NB4 (cell line): ENCODE data around the gene LRPPRC.

Experiments used
- DNase-seq: peaks from one replicate; pipeline ENCODE4 v3.0.0; 2010; ENCODE audit warnings: low read depth
- H3K4me3 ChIP-seq: one replicate; pipeline ENCODE4 v1.5.1; 2011; ENCODE audit warnings: mild to moderate bottlenecking, low read depth, low read length, moderate library complexity
- CTCF ChIP-seq: IDR thresholded peaks from one replicate; pipeline ENCODE4 v1.5.1; 2012; ENCODE audit warnings: low read depth, low read length
- MYC ChIP-seq: IDR thresholded peaks from 2 replicates; pipeline ENCODE4 v1.6.1; 2011; ENCODE audit warnings: low read depth, low read length
- POLR2A ChIP-seq: IDR thresholded peaks from 2 replicates; pipeline ENCODE4 v1.6.1; 2011; ENCODE audit warnings: mild to moderate bottlenecking; ENCODE audit not compliant: insufficient read length; ENCODE audit errors: extremely low read depth
- TF ChIP-seq, protein P1 (sequence below): IDR thresholded peaks from 2 replicates; pipeline ENCODE4 v1.6.1; 2011; ENCODE audit warnings: low read depth, low read length

The LRPPRC gene

GRCh38 chr2:44009136-44009735, 13.4 kb upstream of the LRPPRC start:
- DNase-seq, result no peak
- no peak overlapping the region for H3K4me3 ChIP-seq
- TF ChIP-seq CTCF (no peak), MYC (no peak), POLR2A (no peak)
- TF ChIP-seq, protein P1, sequence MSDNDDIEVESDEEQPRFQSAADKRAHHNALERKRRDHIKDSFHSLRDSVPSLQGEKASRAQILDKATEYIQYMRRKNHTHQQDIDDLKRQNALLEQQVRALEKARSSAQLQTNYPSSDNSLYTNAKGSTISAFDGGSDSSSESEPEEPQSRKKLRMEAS, result no peak

DNA sequence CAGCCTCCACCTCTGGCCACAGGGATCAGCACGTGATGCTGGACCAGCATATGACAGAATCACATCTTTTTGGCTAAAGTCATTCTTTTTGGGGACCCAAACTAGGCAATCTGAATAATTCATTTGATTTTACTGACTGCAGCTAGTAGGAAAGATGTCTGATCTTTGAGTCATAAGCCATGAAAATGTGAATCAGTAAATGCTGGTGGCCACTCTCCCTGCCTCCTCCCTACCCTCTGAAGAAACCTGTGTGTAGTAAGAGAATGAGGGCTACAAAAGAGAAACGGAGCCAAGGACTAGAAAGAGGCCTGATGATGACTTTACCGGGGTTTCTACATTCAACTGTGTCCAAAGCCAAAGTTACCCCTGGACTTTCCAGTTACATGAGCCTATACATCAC, 10.1 kb upstream of the LRPPRC start:
- TF ChIP-seq POLR2A, result no peak
- TF ChIP-seq MYC, result no peak
- no peak for TF ChIP-seq CTCF
- TF ChIP-seq, protein P1, result no peak
- H3K4me3 ChIP-seq, result no peak overlapping the region
- DNase-seq, result no peak

DNA sequence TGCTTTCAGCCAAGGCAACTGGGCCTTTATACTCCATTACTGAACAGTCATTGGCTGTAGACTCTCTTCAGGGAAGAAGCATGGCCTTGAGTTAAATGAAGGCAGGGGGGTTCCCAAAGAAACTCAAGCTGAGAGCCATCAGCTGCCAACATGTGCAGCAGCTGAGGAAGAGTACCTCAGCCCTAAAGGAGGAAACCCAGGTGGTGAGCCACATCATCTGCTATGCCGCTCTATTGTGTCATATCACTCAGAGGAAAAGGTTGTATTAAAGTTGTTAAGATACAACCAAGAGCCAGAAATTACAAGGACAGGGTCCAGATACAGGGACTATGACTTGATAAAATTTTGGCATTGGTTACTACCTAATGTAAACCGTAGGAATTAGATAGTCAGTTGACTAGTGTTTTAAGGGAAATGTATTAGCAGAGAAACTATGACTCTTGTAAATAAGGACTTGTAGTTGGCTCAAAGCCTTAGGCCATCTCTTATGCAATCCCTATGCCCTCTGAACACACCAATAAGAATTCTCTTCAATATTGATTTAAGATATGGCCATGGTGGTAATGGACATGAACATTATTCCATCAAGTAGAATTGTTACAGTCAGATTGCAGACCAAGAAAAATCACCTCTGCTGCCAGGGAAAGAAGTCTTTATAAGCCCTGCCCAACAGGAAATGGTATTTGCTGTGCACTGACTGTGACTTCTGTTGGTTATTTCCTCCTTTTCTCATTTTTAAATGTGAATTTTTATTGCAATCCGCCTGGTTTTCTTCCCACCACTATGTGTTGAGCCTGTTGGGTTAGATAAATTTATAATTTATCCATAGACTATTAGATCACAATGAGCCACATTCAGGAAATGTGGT, 9.2 kb upstream of the LRPPRC start:
- TF ChIP-seq, protein P1, result no peak
- TF ChIP-seq CTCF, result no peak
- TF ChIP-seq POLR2A, result no peak
- no peak; the same call in 1 of the 2 replicates for TF ChIP-seq MYC

GRCh38 chr2:44001716-44002115, 5.9 kb upstream of the LRPPRC start:
- DNase-seq, result no peak
- H3K4me3 ChIP-seq, result no peak overlapping the region
- TF ChIP-seq MYC (no peak), POLR2A (no peak), CTCF (no peak)
- TF ChIP-seq, protein P1, result no peak

More for the DNA sequence above, 9.2 kb upstream of the LRPPRC start:
- DNase-seq, result no peak
- no peak overlapping the region for H3K4me3 ChIP-seq

- no peak overlapping the region for H3K4me3 ChIP-seq
- no peak for DNase-seq
- TF ChIP-seq MYC (no peak), CTCF (no peak), POLR2A (no peak)
- TF ChIP-seq, protein P1, result no peak
Measured at GRCh38 chr2:43998263-43998662, 2.5 kb upstream of the LRPPRC start.
